CD14-positive monocyte (primary cell): Measurements from ENCODE around the gene NRXN3. TPM values are rescaled to one million over a fixed set of nuclear protein-coding genes. Genes with fewer than 3 reads are reported as not detected.

Experiments used
- DNase-seq, 3 donors: peaks; one replicate each; pipeline ENCODE4 v3.0.0-alpha.2; 2011 to 2022
- H2AFZ ChIP-seq: 2 replicates; pipeline ENCODE4 v1.6.0; 2012; ENCODE audit warnings: mild to moderate bottlenecking, low read depth, low read length, inconsistent platforms; ENCODE audit not compliant: insufficient read depth, poor library complexity, severe bottlenecking
- H3K27ac ChIP-seq, 2 donors: 1 replicate in 1 of 2; 2 replicates in 1 of 2; pipeline ENCODE4 v1.5.1; 2012 to 2013; ENCODE audit warnings: low read length in 2 of 2, control low read depth in 1 of 2, inconsistent platforms in 1 of 2, low read depth in 1 of 2, mild to moderate bottlenecking in 1 of 2
- H3K27me3 ChIP-seq, 2 donors: one replicate each; pipeline versions ENCODE4 v1.6.0 to v1.6.1; 2011 to 2013; ENCODE audit warnings: low read length in 2 of 2; ENCODE audit not compliant: control insufficient read depth in 2 of 2, insufficient read depth in 2 of 2
- H3K36me3 ChIP-seq, 2 donors: replicated peaks in 1 of 2; 1 replicate in 1 of 2; 2 replicates in 1 of 2; pipeline versions ENCODE4 v1.5.1 to v1.6.1; 2012 to 2013; ENCODE audit warnings: low read length in 2 of 2, control low read depth in 1 of 2, inconsistent platforms in 1 of 2, mild to moderate bottlenecking in 1 of 2; ENCODE audit not compliant: insufficient read depth in 2 of 2, control insufficient read depth in 1 of 2
- H3K4me1 ChIP-seq, 2 donors: 1 replicate in 1 of 2; 2 replicates in 1 of 2; pipeline versions ENCODE4 v1.5.1 to v1.6.1; 2012 to 2013; ENCODE audit warnings: low read length in 2 of 2, control low read depth in 1 of 2, inconsistent platforms in 1 of 2, mild to moderate bottlenecking in 1 of 2, moderate library complexity in 1 of 2; ENCODE audit not compliant: insufficient read depth in 2 of 2, control insufficient read depth in 1 of 2
- H3K4me2 ChIP-seq: replicated peaks from 2 replicates; pipeline ENCODE3; 2012; ENCODE audit warnings: low read length, moderate library complexity, mild to moderate bottlenecking; ENCODE audit not compliant: poor library complexity, severe bottlenecking; ENCODE audit errors: extremely low read depth
- H3K4me3 ChIP-seq, 3 experiments: fragments of 200-600 bp in 1 of 3; sonication (generic) in 1 of 3; replicated peaks in 1 of 3; 1 replicate in 2 of 3; 2 replicates in 1 of 3; pipeline ENCODE4 v1.5.1; 2011 to 2013; ENCODE audit warnings: low read length in 3 of 3, mild to moderate bottlenecking in 3 of 3, control low read depth in 2 of 3, low read depth in 2 of 3, inconsistent platforms in 1 of 3, moderate library complexity in 1 of 3
- H3K79me2 ChIP-seq: 2 replicates; pipeline ENCODE4 v1.6.0; 2012; ENCODE audit warnings: mild to moderate bottlenecking, control low read depth, inconsistent platforms, low read length, moderate library complexity; ENCODE audit not compliant: insufficient read depth
- H3K9ac ChIP-seq: 2 replicates; pipeline ENCODE4 v1.6.0; 2017; ENCODE audit warnings: low read length, mild to moderate bottlenecking; ENCODE audit not compliant: insufficient read depth, poor library complexity, severe bottlenecking
- H3K9me3 ChIP-seq, 2 donors: replicated peaks in 1 of 2; 1 replicate in 1 of 2; 2 replicates in 1 of 2; pipeline versions ENCODE4 v1.5.1 to v1.6.1; 2012 to 2013; ENCODE audit warnings: low read length in 2 of 2, control low read depth in 1 of 2; ENCODE audit not compliant: control insufficient read depth in 1 of 2, insufficient read depth in 1 of 2
- H4K20me1 ChIP-seq: 2 replicates; pipeline ENCODE4 v1.6.0; 2012; ENCODE audit warnings: mild to moderate bottlenecking, low read length, control low read depth, moderate library complexity; ENCODE audit not compliant: insufficient read depth
- H3K27ac Mint-ChIP-seq, 7 donors: one replicate each; pipeline ENCODE4 v1.8.0; 2020; ENCODE audit warnings: mild to moderate bottlenecking in 7 of 7, mixed read lengths in 7 of 7, moderate library complexity in 6 of 7, inconsistent platforms in 2 of 7
- H3K27me3 Mint-ChIP-seq, 3 donors: one replicate each; pipeline ENCODE4 v1.8.0; 2021 to 2022; ENCODE audit warnings: low read depth in 3 of 3, mild to moderate bottlenecking in 3 of 3, mixed read lengths in 3 of 3, moderate library complexity in 3 of 3, inconsistent platforms in 1 of 3
- H3K36me3 Mint-ChIP-seq, 2 donors: one replicate each; pipeline ENCODE4 v1.8.0; 2020; ENCODE audit warnings: mixed read lengths in 2 of 2, inconsistent platforms in 1 of 2, mild to moderate bottlenecking in 1 of 2
- H3K4me1 Mint-ChIP-seq: one replicate; pipeline ENCODE4 v1.8.0; 2020; ENCODE audit warnings: mild to moderate bottlenecking, mixed read lengths
- H3K4me3 Mint-ChIP-seq, 2 donors: one replicate each; pipeline ENCODE4 v1.8.0; 2020; ENCODE audit warnings: mild to moderate bottlenecking in 2 of 2, mixed read lengths in 2 of 2, moderate library complexity in 1 of 2
- H3K9me3 Mint-ChIP-seq, 7 donors: one replicate each; pipeline ENCODE4 v1.8.0; 2020 to 2022; ENCODE audit warnings: mixed read lengths in 7 of 7, mild to moderate bottlenecking in 6 of 7, moderate library complexity in 6 of 7, inconsistent platforms in 2 of 7
- CTCF ChIP-seq: fragments of 200-600 bp; IDR thresholded peaks from one replicate; pipeline ENCODE4 v1.8.0; 2022; ENCODE audit warnings: antibody characterized with exemption, mild to moderate bottlenecking
- WGBS: methylation state at CpG from one replicate; pipeline ENCODE4 v1.1.5; 2013; ENCODE audit warnings: missing lambda C conversion rate; ENCODE audit not compliant: insufficient coverage; 5-methylcytosine and 5-hydroxymethylcytosine counted together
- intact Hi-C, 2 donors: fragments of 100-400 bp; cut with micrococcal nuclease; formaldehyde crosslinking; loops; one replicate each; pipeline versions ENCODE4 v1.15.0 to v1.15.1; 2023
- polyA plus RNA-seq, 3 donors: library from polyadenylated mRNA; depleted of rRNA in 1 of 3; unstranded in 2 of 3; stranded (reverse) in 1 of 3; fragments of 300-500 nt in 2 of 3; fragments of >200 nt in 1 of 3; fragmentation: Illumina TruSeq in 2 of 3; gene quantifications; 1 replicate in 2 of 3; 2 replicates in 1 of 3; pipeline ENCODE4 v1.2.3, GENCODE V29; 2012 to 2021

NRXN3 gene
- polyA plus RNA-seq, 3 donors, result not detected

- Histone ChIP-seq H3K27ac (no peak overlapping the region), H3K27me3 (no peaks in the 10 kb centered on the region), H3K4me2 (no peak overlapping the region), H3K4me1 (no peaks in the 10 kb centered on the region), H3K79me2 (no peaks in the 10 kb centered on the region), H3K4me3 (no peak overlapping the region), H3K36me3 (no peaks in the 10 kb centered on the region), H3K9me3 (no peaks in the 10 kb centered on the region), H4K20me1 (no peaks in the 10 kb centered on the region), H2AFZ (no peak overlapping the region), H3K9ac (no peak overlapping the region)
- no peak overlapping the region for H3K4me3 Mint-ChIP-seq
- intact Hi-C loops, result no loop called here
- WGBS, result no CpG with 5 or more reads among the region's 1 CpG
- DNase-seq, result no peak
- no peaks in the 10 kb centered on the region for H3K27me3 Mint-ChIP-seq
- no peak overlapping the region for H3K27ac Mint-ChIP-seq
- TF ChIP-seq CTCF, result no peak
- peaks cover 0 to 4% (median 2%) of the 10 kb centered on the region in 7 donors for H3K9me3 Mint-ChIP-seq
- H3K4me1 Mint-ChIP-seq, result no peaks in the 10 kb centered on the region
- no peaks in the 10 kb centered on the region for H3K36me3 Mint-ChIP-seq
These were observed 612.4 kb downstream of the NRXN3 start for GRCh38 chr14:78782551-78782950.

- Histone ChIP-seq H3K9ac (no peak overlapping the region), H4K20me1 (no peaks in the 10 kb centered on the region), H3K4me1 (no peaks in the 10 kb centered on the region), H3K27me3 (no peaks in the 10 kb centered on the region), H3K27ac (no peak overlapping the region), H3K9me3 (no peaks in the 10 kb centered on the region), H3K4me2 (no peak overlapping the region), H3K4me3 (no peak overlapping the region), H3K79me2 (no peaks in the 10 kb centered on the region), H3K36me3 (no peaks in the 10 kb centered on the region), H2AFZ (no peak overlapping the region)
- Mint-ChIP-seq H3K4me1 (no peaks in the 10 kb centered on the region), H3K27me3 (no peaks in the 10 kb centered on the region), H3K36me3 (no peaks in the 10 kb centered on the region), H3K27ac (no peak overlapping the region), H3K4me3 (no peak overlapping the region), H3K9me3 (peaks cover 0 to 4% (median 0%) of the 10 kb centered on the region in 7 donors)
- DNase-seq, result no peak
- intact Hi-C loops, result no loop called here
- WGBS, result 88% methylated on average over 2 of the region's 4 CpGs
- TF ChIP-seq CTCF, result no peak
These were observed 615.1 kb downstream of the NRXN3 start for GRCh38 chr14:78785265-78785664.
